ENCODE data around the gene RBM26.

RBM26 gene

DNA sequence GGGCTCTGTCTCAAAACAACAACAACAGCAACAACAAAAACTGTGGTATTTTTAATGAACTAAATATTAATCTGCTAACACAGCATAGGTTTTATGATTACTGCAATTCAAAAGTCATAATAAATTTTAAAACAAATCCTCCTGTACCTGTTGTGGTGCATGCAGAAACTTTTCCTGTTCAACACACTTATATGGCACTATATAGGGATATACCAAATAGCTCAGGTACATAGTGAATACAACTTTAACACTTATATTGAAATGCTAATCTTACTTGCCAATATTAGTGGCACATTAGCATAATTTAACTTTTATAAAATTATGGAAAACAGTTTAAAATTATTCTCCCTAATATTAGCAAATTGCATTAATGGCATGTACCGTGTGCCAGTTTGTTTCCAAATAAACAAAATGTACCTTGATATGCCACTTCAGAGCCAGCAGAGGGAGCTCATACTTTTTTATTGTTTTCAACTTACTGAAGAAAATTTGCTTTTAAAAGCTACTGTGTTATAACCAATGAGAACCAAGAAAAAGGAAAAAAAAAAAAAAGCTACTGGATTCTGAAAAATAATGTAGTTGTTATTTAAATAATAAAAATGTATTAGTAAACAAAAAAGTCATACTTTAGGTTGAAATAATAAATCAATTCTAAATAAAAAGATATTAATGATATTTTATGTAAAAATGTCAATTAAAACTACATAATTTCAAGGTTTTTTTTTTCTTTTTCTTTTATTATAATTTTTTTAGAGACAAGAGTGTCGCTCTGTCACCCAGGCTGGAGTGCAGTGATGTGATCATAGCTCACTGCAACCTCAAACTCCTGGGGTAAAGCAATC, 18.0 kb upstream of the RBM26 start:
- DNase-seq = peak; percentile 83

DNA sequence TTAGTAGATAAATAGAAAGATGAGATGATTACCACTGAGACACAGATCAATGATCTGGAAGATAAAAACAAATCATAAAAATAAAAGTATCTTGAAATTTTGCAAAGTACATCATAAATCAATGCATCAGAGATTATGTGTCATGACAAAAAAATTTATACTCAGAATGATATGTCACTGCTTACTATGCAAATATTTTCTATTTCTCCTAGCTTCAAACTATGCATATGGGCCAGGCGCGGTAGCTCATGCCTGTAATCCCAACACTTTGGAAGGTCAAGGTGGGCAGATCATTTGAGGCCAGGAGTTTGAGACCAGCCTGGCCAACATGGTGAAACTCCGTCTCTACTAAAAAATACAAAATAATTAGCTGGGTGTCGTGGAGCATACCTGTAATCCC, 17.3 kb upstream of the RBM26 start:
- no peak for DNase-seq

DNA sequence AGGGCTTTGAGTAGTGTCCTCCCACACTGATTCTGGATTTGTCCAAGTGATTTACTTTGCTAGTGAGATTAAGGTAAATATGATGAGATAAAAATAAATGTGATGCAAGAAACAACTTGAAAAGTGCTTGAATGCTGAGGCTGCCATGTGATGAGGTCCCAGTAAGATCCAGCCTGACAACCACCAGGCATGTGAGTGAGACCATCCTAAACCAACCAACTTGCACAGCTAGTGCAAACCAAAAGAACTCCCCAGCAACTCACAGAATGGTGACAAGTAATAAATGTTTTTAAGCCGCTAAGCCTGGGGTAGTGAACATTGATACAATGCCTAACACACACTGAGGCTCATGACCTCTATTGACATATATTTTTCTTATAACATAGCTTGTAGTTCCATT, 13.3 kb upstream of the RBM26 start:
- no peak for DNase-seq

DNA sequence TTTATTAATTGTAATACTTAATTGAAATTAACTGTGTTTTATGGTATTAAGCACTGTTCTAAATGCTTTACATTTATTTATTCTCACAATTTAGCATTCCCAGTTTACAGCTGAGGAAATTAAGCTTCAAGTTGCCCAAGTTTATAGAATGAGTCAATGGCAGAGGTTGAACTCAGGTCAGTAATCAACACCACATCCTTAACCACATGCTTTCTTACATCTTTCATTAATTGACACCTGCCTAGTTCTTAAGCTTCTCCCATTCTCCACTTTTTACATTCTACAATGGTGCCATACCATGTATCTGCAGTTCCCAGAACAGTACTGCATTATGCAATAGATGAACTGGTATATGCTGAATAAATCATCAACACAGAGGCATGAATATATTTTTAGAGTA, 11.7 kb upstream of the RBM26 start:
- DNase-seq = no peak

DNA sequence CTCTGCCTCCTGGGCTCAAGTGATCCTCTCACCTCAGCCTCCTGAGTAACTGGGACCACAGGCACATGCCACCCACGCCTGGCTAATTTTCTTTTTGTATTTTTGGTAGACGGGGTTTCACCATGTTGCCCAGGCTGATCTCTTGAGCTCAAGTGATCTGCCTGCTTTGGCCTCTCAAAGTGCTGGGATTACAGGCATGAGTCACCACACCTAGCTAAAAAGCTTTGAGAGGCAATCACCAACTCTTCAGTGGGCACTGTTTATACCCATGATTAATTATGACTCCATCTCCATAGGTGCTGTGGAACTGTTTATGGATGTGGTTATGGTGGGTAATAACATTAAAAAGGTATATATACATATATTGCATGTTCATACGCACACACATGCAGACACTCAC, 7.5 kb upstream of the RBM26 start:
- no peak for DNase-seq

DNA sequence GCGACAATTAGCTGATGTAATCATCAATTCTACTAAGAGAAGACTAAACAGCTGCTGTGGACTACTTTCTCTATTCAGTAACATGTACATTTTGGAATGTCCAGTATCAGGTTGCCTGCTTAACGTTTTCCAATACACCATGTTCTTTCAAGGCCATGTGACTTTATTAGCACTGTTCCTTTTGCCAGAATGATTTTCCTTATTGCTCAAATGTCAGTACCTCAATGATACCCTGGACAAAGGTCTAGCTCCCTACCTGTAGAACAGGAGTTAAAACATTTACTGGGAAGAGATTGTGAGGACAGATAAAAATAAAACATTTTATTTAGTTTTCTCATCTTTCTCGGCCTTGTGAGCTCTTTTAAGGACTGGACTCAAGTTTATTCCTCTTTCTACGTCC, 3.8 kb upstream of the RBM26 start:
- no peak for DNase-seq

DNA sequence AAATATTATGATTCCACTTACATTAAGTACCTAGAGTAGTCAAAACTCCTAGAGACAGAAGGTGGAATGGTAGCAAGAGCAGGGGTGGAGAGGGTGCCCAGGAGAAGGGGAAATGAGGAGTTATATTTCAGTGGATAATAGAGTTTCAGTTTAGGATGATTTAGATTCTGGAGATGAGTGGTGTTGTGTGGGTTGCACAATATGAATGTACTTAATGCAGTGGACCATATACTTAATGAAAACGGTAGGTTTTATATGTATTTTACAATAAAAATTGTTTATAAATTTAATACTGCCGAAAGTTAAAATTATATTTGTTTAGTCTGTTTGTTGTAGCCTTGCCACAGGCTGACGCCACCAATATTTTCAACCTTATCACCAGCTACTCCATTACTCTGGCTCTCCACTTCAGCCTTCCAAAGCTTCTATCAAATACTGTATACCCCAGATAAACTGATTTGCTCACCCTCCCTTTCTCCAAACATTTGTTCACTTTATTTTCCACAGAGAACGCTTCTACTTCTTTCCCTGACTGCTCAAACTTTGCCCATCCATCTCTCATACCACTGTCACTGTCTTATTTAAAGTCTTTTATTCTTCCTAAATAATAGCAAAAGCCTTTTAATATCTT, 1.4 kb upstream of the RBM26 start:
- peak; percentile 36 for DNase-seq

DNA sequence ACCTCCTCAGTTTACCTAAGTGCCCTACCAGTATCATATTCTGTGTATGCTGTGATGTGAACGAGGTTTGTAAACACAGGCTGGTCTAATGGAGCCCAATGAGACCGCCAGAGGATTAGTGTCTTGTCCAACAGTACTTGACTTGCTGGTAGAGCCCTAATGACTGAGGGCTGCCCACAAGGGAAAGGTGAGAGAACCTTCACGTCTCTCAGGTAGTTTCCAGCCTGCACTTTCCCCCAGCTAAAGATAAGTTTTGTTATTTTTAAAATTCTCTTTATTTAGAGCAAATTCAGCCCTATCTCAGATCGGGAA, 498 bp upstream of the RBM26 start:
- no peak for DNase-seq

DNA sequence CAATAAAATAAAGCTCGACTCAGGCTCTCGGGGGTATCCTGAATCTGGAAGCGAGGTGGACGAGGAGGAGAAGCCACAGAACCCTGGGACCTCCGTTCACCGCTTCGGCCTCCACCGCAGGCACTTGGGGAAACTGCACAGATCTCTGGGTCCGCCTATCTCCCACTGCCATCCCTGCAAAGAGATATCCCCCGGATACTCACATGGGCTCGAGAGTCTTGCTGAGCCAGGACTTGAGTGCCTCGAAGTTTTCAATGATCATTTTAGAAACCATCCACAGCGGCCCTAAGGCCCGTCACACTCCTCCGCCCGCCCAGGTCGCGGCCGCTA, 589 bp downstream of the RBM26 start:
- peak; percentile 62 for DNase-seq

DNA sequence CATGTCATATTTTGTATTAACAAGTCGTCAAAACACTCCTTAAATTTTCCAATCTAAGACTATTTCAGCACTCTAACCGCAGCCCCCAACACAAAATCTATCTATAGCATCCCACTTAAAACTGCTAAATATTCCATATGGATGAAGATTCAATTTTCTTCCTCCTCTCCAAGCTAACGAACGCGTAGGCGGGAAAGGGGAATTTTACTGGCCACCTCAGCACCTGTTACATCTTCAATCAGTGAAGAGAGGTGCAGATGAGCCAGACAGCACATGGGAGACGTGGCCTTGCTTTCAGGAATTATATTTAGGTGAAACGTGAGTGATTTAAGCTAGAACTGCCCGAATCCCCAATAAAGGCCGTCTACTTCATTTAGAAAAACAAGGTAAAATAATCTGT, 1.1 kb downstream of the RBM26 start:
- DNase-seq = no peak

DNA sequence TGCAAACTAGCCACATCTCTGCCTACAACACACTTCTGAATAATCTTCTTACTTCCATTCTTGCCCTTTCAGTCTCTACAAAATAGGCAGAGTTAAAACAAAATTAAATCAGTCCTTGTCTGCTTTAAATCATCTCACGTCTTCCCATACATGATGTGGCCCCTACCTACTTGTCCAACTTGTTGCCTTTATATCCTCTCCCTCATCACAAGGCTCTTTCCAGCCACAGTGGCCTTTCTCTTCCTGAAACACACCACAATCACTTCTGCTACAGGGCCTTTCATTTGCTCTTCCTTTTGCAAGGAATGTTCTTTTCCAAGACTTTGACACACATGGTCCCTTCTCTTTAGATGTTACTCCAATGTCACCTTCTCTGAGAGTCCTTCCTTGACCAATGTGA, 1.7 kb downstream of the RBM26 start:
- no peak for DNase-seq

DNA sequence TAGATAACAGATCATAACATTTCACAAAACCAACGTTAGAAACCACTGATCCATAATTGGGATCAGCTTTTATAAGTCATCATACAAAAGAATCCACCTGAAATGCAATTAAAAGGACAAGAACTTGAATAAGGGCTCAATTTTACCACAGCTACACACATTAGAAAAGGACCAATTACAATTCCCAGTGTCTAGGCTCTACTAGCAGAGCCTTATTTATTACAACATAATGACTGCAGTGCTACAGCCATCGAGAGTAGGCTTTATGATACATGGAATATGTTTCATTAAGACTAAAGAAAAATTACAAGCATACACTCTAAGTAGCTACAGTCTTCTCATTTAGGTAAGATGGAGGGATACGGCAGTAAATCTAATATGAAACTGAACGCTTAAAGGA, 2.9 kb downstream of the RBM26 start:
- DNase-seq = no peak

DNA sequence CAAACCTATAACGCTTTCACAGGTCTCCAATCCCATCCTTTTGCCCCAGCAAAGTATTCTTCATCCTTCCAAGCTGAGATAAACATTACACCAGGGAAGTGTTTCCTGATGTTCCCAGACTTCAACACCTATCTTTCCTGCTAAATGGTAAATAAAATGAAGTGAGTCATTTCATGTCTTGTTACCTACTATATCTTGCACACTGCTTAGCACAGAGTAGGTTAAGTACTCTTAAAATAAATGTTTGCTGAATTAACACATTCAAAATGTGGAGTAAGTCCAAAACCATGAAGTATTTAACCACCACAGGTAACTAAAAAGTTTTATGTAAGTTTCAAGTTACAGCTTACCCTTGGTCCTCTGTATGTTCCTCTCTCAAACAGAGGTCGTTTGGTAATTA, 3.4 kb downstream of the RBM26 start:
- DNase-seq = no peak

DNA sequence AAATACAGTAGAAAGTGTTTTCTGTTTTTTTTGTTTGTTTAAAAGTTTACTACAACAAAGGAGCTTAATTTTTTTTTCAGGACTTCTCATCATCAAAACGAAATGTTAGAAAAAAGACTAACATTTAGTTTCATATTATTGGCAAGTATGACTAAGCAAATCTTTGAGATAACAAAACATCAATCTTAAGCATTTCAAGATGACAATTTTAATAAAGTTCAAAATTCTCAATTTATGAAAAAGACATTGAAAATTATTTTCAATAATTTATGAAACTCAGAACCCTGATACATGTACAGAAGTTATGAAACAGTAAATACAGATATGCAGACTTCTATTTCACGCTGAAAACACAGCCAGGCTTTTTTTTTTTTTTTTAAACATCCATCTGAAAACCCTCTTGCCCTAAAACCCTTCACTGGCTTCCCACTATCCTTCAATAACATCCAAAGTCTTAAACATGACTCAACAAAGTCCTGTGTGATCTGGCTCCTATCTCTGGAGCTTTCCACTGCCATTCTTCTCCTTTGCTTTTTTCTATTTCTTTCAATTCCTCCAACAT, 3.9 kb downstream of the RBM26 start:
- DNase-seq = no peak

DNA sequence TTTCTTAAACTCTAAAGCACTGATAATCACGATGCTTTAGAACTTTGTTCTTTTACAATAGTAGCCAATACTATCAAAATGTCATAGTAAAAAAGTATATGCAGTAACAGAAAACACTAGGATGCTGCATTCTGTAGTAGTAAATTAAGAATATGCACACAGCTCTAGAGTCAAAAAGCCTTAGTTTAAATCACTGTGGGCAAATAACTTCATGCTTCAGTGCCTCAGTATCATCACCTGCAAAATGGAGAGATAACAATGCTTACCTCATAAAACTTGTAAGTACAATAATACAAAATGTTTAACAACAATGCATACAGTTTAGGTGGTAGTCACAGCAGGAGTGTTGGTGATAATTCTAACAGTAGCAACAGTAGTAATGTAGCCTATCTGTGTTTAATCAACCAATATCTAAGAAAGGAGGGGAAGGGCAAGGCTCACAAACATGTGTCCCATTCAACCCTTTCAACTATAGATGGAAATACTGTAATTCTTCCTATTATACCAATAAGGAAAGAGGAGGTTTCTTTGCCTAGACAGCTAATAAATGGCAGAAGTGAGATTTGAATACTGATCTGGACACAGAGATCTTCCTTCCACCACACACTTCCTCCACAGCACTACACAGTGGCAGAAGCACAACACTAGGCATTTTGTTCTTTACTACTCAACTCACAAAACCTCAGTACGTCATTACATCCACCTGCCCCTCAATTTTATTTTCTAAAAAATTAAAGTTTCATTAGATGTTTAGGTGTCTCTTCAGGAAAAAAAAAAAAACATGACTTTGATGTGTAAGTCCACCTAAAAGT, 4.6 kb downstream of the RBM26 start:
- peak; percentile 59 for DNase-seq

DNA sequence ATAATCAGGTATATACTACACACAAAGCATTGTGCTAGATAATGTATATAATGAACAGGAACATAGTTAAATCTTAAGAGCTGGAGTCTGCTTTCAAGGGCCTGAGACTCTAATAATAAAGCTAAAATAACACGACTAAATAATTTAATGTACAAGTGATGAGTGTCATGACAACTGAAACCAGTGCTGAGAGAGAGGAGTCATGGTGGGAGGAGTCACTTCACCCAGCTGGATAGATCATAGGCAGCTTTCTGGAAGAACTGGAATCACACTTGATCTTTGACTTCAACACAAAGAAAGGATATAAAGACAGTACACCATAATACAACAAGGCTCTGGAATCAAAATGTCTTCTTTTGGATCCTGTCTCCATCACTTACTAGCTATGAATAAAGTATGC, 7.1 kb downstream of the RBM26 start:
- no peak for DNase-seq

DNA sequence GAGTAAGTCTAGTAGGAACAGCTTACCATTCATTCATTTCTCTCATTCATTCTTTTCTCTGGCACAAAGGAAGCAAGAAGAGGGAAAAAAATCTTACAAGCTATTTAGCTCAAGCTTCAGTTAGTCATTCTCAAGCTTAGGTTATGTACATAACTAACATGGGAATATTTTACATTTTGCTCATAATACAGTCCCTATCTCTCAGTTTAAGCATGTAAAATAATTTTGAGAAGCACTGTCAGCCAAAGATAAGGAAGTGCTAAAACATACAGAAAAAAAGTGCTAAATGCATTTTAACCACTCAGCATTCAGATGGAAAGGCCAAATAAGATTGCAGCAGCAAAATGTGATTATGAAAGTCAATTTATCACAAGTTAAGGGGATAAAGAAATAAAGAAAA, 7.9 kb downstream of the RBM26 start:
- DNase-seq = peak; percentile 70

DNA sequence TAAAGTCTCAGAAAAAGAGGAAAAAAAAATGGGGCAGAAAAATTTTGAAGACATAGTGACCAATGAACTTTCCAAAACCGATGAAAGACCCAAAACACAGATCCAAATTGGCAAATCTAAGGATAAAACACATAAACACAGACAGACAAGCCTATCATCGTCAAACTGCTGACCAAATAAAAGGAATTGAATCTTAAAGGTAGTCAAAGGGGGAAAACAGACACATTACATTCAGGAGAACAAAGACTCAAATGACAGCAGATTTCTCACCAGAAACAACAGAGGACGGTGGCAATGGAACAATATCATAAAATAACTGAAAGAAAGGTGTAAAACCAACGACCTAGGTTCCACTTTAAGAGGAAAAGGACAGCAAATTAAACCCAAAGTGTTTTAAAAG, 10.2 kb downstream of the RBM26 start:
- no peak for DNase-seq

DNA sequence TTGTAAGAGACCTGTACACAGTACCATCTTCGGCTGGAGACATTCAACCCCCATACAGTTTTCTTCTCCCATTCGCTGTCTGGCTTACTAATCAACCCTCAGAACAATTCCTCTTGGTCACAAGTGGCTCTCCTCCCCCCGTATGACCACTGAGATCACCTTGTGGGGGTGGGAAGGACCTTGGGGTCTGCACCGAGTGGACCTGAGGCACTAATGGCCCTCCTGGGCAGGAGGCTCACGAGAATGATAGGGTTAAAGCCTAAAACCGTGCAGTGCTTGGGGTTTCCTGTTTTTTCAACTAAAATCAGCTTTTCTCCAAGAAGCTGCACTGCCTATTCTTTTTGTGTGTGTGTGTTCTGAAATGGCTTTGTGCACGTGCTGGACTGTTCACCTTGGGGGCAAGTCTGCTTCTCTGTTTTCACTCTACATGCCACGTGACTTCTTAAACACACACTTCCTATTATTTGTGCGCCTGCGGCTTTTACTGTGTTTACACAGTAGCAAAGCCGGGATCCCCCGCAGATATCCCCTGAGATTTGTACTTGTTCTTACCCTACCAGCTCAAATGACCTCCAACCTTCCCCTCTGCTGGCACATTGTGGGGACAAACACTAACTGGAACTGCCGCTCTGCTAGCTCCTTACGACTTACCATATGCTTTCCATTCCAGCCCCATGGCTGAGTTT, 12.3 kb downstream of the RBM26 start:
- peak; percentile 42 for DNase-seq

DNA sequence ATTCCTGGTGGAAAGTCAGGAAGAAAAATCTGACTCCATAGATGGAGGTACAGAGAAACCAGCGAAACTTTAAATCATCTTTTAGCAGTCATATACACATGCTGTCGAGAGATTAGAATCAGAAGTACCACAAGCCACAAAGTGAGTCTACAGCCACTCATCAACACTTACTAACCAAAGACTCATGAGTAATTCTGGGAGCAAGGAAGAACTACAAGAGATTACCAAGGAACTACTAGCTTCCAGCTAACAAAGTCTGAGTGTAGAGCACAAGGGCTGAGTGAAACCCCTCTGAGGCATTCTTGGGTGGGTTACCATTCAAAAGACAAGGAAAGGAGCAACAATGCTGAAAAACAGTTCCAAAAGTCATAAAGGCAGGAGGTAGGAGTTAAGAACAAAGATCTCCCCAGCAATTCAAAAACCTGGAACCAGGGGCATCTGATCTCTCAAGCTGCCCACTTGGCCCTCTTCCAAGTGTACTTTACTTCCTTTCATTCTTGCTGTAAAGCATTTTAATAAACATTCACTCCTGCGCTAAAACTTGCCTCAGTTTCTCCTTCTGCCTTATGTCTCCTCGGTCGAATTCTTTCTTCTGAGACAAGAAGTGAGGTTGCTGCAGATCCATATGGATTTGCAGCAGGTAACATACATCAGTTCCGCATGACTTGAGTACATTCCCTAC, 13.0 kb downstream of the RBM26 start:
- DNase-seq = peak; percentile 80

DNA sequence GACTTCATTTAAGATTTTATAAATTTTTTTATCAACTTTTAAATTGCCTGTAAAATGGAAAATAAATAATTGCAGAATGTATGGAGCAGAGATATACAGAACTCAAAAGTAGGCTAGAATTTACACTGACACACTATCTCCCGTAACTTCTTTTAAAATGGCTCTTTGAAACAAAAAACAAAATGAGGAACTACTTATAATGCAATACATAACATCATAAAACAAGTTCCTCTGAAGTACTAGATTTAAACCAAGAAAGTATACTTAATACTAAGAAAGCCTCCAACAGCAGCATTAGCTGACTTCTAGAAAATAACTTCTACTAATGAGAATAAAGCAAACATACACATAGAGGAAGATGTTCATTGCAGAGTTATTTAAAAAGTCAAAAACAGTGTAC, 17.0 kb downstream of the RBM26 start:
- DNase-seq = peak; percentile 46

DNA sequence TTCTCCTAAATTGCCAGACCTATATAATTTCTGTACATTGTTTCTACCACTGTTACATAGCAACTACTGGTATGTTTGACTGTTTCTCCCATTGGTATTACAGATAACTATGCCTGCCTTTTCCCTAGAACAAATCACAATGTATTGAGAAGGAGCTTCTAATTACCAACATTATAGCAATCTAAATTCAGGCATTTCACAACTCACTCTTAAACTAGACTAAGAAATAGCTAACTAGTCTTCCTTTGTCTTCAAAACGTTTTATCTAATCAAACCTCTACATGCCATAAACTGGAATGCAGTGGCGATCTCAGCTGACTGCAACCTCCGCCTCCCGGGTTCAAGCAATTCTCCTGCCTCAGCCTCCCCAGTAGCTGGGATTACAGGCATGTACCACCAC, 18.2 kb downstream of the RBM26 start:
- DNase-seq = no peak
